OCI-LY3 (cell line): ENCODE results near the gene RFC4.

Experiments
- EZH2phosphoT487 ChIP-seq: fragments of 200-600 bp; shearing (Covaris generic); IDR thresholded peaks from 2 replicates; pipeline ENCODE4 v1.6.1; 2018; ENCODE audit warnings: antibody characterized with exemption, mixed run types, low read depth
- TF ChIP-seq, protein P1 (sequence below): fragments of 200-600, 300-600 bp; sonication (generic); IDR thresholded peaks from 2 replicates; pipeline ENCODE4 v1.5.1; 2014; ENCODE audit warnings: antibody characterized with exemption, low read length, low read depth

DNA sequence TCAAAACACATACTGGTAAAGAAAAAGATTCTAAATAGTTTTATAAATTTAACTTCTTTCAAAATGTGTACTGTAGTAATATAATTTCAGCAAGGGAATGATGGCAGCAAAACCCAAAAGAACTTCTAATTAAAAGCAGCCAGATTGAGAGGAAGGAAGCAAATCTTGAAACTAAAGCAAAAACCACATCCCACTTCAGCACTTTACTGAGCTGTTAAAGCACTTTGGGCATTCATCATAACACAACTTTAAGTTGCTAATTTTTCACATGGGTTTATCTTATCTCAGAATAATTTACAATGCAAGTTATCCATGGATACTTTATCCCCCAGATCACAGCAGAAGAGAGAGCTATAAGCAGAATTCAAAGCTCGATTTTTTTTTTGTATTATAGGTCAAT lies 6.0 kb downstream of the RFC4 start:
- TF ChIP-seq, protein P1, sequence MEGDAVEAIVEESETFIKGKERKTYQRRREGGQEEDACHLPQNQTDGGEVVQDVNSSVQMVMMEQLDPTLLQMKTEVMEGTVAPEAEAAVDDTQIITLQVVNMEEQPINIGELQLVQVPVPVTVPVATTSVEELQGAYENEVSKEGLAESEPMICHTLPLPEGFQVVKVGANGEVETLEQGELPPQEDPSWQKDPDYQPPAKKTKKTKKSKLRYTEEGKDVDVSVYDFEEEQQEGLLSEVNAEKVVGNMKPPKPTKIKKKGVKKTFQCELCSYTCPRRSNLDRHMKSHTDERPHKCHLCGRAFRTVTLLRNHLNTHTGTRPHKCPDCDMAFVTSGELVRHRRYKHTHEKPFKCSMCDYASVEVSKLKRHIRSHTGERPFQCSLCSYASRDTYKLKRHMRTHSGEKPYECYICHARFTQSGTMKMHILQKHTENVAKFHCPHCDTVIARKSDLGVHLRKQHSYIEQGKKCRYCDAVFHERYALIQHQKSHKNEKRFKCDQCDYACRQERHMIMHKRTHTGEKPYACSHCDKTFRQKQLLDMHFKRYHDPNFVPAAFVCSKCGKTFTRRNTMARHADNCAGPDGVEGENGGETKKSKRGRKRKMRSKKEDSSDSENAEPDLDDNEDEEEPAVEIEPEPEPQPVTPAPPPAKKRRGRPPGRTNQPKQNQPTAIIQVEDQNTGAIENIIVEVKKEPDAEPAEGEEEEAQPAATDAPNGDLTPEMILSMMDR, result no peak
- no peak for TF ChIP-seq EZH2phosphoT487
